Stimulated activated CD4-positive, alpha-beta T cell treated with anti-CD3 and anti-CD28 coated beads, TNF-alpha, amount 100 ng/mL, for 1 hour (primary cell): Measurements from ENCODE around the gene SEL1L3.

Experiments used
- DNase-seq, 3 donors: peaks; one replicate each; pipeline ENCODE4 v3.0.0-alpha.2; 2020; ENCODE audit warnings: low read depth in 3 of 3, low spot score in 1 of 3

The SEL1L3 gene

DNA sequence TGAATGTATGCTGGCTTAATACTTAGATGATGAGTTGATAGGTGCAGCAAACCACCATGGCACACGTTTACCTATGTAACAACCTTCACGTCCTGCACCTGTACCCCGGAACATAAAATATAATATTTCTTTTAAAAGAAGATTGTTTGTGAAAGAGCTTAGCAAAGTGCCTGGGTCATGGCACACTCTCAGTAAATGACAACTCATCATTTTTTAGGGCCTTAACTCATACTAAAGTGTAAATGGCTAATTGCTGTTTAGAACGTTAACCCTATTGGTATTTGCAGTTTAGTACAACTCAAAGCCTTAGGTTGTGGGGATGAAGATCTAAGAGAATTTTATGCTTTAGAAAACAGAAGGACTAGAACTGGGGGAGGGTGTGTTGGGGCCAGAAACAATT lies 67.7 kb downstream of the SEL1L3 start:
- DNase-seq, result no peak

DNA sequence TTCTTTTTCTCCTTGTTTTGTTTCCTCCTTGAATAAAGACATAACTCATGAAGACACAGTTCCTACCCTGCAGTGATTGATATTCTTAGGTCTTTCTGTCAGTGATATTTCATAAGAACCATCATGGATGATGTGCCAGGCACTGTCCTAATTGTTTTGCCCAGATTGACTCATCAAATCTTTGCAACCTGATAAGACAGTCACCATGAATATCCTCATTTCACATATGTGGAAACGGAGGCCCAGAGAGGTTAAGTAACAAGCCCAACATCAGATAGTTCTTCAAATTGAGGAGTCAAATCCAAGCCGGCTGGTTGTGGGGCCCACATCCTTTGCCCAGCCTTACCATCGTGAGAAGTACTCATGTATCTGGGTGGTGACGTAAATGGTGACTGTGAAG lies 69.9 kb downstream of the SEL1L3 start:
- DNase-seq, result no peak

DNA sequence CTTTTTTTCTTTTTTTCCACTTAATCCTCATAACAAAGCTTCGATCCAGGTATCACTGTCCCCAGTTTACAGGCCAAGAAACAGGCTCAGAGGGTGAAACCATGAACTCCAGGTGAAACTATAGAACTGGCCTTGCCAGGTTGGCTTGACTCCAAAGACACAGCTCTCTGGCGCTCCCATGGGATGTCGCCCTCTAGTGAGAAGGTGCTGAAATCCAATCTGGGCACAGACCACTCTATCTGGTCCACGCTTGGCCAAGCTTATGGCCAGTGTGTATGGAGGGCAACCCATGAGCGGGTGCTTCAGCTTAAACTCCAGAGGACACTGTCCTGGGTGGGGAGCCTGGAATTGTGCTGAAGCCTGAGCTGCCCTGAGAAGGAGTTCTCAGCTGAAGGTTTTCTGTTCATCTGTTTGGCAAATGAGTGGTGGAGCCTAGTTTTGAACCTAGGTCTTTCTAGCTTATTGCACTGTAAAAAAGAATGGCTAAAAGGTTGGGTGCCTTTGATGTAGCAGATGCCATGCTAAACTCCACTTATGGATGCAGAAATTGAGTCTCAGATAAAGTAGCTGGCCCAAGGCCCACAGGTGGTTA lies 70.5 kb downstream of the SEL1L3 start:
- no peak for DNase-seq

DNA sequence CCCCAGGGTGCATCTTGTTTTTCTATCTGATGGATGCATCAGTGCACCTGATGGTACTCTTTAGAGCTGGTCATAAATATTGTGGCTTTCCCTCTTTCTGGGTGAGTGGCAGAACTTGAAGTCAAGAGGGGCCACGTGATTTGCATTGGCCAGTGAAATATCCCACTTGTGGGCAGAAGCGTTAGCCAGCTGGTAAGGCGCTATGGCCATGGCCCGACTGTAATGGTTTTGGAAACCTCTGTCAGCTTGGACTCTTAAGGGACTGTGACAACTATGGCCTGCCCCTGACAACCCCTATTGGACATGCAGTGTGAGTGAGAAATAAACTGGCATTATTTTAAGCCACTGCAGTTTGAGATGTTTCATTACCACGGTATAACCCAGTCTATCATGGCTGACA lies 72.8 kb downstream of the SEL1L3 start:
- DNase-seq, result no peak

DNA sequence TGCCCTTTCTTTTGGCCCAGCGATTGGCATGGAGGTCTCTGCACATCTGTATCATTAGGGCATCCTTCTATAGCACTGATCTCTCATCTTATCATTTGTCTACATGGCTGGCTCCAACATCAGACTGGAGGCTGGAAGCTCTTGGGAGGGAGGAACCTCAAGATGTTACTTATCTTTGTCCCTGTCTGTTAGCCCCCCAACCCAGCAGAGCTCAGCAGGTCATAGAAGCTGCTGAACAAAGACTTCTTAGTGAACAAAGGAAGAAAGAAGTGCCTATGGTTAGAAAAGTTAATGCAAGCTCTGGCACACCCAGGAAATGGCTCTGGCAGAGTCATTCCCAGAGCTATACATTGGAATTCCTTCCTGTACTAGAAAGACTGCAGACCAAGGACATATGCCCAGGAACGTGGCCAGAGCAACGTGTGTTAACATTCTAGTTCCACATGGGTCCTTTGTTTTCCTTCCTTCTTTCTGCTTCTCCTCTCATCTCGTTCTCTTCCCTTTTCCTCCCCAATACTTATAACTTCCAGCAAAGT lies 74.0 kb downstream of the SEL1L3 start:
- DNase-seq, result no peak

DNA sequence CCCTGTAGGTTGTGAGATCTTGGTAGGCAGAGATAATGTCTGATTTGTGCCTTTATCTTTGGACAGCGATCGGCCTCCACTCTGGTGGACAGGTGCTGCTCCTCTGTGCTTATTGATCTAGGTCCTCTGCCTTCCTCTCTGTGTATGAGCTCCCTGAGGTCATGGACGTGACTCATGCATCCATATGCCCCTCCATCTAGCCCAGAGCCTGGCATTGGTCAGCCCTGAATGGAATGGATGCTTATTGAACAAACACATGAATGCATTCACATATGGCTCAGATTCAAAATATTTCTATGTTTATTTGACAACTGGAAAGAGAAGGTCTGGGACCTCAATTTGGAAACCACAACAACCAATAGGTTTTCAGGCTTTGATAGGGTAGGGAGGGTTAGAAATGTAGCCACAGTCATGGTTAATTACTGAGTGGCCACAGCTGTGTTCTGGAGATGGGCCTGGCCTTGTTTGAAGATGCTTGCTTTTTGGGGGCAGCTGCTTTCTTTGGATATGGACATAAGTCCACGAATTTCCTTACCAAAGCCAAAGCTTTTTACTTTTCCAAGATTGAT lies 76.2 kb downstream of the SEL1L3 start:
- DNase-seq, result no peak

DNA sequence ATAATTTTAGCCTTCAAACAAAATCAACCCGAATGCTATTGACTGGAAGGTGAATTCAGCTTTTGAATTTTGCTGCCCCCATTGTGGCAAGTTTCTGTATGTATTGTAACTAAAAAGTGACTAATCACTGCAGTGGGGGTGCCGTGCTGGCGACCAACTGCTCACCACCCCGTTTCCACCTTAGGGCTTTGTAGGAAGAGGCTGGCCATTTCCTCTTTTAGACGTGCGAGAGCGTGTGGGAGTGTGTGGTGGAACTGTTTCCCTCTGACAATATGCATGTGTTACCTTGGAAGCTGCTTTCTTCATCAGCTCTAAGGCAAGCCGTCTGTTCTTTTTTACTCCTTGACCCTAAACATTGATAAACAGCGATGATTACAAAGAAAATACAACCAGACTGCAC lies 78.8 kb downstream of the SEL1L3 start:
- no peak for DNase-seq

DNA sequence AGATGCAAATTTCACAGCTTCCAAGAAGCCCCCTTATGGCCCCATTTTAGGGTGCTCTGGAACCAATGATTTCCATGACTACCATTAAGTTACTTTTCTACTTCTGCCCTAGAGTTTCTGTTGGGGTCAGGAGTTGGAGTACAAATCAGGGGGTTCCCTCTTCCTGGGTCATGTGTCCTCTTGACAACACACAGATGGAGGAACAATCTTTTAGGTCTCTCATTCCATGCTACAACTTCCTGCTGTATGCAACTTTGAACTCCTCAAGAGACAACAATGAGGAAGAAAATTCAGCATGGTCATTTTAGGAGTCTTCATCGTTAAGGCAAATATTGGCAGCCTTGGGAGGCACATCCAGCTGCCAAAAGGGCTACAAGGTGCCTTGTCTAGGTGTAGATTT lies 79.7 kb downstream of the SEL1L3 start:
- no peak for DNase-seq

DNA sequence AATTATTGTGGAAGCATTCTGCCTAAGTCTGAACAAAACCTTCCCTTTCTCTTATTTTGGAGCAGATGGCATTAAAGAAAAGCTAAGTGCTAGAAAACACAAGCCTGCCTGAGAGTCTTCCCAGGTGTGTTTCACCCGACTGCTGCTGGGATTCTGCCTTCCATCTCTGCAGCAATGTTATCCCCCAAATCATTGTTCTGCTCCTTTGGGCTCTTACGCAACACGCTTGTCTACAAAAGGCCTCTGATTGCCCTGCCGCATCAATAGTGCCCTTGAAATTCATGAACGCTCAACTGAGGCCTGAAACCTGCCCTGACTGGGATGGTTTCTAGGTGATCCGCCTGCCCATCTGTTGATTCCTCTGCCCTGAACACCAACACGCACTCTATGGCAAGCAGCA lies 80.3 kb downstream of the SEL1L3 start:
- no peak for DNase-seq

DNA sequence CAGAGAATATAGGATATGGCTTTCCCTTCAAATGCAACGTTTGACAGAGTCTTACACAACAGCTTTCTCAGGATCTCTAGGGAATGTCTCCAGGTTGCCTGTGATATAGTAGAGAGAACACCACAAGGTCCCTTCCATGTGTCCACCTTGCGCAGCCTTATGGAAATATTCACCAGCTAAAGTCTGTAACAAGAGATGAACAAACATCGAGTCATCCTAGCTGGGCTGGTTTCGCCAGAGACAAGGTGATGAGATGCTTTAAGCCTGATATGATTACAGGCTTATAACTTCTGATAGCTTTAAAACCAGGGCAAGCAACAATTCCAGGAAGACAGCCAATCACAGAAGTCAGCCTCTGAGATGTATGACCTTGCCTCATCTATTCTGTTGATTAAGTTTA lies 83.8 kb downstream of the SEL1L3 start:
- DNase-seq, result no peak

DNA sequence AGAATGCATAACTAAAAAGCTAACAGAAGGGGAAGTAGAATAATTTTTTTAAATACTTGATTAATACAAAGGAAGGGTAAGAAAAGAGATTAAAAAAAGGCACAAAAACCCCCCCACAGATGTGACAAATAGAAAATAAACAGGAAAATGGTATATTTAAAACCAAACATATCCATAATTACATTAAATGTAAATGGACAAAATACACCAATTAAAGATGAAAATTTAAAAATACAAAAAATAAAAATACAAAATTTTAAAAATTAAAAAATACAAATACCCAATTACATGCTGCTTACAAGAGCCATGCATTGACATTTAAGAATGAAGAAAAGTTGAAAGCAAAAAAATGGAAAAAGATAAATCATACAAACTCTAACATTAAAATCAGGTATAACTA lies 86.0 kb downstream of the SEL1L3 start:
- no peak for DNase-seq

DNA sequence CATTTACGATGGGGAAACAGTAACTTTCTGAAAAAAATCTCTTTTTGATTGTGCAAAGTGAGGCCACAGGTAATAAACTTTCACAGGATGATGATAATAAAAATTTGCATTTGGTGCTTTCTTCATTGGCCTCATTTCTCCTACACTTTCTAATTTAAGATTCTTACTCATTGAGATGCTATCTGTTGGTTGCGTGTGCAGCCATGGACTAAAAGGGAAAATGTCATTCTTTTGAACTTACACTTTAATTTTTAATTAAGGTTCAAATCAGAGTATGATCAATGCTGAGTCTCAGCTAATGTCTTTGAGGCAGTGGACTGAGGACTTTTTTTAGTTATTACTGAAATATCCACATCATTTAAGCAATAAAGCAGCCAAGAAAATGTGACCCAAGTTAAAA lies 87.6 kb downstream of the SEL1L3 start:
- DNase-seq, result no peak

DNA sequence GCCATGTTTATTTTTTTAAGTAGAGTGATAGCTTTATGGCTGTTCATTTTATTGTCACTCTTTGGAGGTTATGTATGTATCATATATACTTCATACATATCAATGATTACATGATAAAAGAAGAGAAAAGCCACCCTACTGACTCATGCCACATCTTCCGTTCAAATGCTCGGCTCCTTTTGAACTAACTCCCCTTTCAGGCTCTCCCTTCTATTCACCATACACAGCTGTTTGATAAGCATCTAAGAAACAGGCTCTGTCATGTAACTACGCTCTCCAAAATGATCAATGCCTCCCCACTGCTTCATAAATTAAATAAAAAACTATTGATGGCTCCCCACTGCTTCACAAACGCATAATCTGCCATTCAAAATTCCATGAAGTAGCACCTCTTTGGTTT lies 89.4 kb downstream of the SEL1L3 start:
- no peak for DNase-seq

DNA sequence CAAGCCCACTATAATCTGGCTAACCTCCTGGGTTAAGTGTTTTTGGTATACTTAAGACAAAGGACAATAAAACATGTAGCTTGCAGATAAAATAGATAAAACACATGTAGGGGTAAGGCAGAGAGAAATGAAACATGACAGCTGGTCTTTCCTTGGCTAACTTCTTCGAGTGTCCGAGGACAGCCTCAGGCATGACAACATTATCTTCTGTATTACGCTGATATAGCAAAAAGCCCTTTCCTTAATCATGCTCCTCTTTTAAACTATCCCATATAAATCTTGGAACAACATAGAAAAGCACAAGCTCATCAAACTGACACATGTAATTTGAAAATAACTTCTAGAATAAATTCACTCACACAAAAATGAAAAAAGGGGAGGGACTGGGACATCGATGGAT lies 91.1 kb downstream of the SEL1L3 start:
- DNase-seq, result no peak

DNA sequence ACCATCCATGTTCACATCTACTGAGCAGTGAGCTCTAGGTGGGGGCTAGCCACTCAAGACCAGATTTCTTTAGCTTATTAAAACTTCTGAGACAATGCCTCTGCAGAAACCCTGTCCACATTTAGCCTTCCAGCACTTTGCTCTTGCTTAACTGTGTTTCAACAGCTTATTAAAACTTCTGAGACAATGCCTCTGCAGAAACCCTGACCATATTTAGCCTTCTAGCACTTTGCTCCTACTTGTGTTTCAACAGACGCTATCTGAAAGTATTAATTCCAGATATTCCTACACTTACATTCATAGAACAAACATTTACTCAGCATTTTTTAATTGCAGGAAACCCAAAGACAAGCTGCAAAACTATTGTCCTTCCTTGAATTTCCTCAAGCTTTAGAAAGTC lies 91.9 kb downstream of the SEL1L3 start:
- DNase-seq, result no peak

DNA sequence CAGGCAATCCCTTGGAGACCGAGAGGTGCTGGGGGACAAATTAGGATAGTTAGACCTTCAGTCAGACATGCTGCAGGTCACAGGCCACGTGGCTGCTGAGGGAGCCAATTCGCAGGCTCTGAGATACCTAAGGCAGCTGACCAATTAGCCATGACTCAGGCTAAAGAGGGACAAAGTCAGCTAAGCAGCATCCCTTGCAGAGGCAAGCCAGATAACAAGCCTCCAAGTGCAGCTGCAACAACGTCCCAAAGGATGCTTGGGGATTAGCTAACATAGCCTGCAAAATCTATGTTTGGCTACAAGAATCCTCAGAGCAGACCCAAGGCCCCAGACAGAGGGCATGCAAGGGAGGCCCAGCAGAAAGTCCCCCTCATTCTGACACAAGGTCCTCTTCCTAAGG lies 93.5 kb downstream of the SEL1L3 start:
- no peak for DNase-seq

DNA sequence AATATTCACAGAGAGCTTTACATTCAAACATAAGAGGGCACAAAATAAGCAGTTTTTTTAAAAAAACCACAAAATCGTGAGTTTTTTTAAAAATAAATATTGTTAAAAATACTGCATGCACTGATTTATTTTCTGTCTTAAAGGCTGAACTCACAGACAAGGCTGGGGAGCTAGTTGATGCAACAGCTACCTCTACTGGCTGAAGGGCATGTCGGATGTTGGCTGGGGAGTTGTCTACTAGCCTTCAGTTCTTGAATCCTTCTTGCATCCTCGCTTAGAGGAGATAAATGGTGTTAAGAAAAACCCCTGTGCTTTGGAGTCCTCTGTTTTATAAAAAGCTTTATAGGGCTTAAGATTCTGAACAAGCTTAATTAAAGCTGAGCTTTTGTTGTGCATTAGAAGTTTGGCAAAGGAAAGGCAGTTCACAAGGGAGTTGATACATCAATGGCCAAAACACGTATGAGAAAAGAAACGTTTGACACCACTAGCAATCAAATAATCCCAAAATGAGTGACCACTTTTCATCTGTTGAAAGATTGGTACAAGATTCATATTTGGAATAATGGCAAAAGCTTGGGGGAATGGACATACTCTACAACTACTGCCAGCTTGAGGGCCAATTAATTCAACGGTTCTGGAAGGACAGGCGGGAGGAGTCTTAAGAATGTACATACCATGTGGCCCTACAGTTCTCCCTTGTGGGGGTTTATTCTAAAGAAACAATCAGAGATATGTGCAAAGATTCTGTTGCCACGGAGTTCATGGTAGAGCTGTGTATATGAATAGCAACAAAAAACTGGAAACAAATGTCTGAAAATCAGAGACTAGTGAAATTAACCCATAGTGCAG lies 94.7 kb downstream of the SEL1L3 start:
- DNase-seq, result no peak

DNA sequence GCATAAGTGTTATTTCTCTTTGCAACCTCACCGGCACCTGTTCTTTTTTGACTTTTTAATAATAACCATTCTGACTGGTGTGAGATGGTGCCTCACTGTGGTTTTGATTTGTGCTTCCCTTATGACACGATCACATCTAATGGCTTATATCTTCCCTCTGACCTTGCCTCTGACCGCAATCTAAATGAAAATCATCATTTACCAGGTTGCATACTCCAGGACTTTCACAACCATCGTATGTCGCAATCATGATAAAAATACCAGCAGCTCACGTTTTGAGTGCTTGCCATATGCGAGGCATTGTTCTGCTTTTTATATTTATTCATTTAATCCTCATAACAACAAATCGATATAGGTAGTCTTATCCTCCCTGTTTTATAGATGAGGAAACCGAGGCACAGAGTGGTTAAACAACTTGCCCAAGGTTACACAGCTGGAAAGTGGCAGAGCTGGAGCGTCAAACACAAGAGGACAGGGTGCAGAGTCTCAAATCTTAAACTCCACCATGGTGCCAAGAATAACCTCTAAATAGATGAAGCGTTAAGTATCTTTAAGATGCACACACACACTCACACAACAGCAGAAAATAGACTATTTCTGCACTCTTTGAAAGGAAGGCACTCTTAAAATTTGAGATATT lies 102.2 kb downstream of the SEL1L3 start:
- DNase-seq, result no peak

DNA sequence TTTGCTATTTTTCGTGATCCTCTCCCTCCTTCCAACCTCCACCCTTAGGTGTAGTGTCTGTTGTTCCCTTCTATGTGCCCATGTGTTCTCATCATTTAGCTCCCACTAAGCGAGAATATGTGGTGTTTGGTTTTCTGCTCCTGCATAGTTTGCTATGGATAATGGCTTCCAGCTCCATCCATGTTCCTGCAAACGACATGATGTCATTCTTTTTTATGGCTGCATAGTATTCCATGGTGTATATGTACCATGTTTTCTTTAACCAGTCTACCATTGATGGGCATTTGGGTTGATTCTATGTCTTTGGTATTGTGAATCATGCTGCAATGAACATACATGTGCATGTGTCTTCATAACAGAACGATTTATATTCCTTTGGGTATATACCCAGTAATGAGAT lies 102.7 kb downstream of the SEL1L3 start:
- no peak for DNase-seq

DNA sequence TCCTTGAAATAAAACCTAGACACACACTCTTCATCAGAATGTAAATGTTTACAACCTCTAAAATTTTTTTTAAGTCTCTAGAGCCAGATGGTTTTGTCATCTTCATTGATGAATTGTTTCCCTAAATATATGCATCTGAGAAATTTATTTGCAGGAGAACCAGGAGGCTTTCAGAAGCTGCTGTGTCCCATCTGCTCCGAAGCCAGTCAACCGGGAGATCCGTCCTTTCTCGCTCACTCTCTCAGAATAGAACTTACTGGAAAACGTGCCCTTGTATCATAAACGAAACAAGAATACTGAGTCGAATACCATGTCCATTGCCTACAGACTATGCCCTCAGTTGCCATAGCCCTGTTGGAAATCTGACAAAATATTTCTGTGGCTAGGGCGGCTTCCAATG lies 103.7 kb downstream of the SEL1L3 start:
- no peak for DNase-seq

DNA sequence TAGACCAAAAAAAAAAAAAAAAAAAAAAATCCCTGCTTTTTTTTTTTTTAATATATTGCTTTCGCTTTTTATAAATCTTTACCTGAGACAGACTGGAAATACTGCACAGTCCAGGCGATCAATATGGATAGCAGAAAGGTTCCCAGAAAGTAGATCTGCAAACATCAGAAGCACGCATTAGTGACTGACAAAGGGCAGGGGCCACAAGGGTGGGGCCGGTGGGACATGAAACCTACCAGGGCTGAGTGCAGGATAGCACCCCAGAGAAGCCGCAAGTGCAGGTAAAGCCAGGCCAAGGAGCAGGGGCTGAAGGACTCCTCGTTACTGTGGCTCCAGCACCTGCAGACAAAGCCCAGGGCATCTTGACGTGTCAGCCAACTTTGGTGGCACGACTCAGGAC lies 105.3 kb downstream of the SEL1L3 start:
- no peak for DNase-seq

DNA sequence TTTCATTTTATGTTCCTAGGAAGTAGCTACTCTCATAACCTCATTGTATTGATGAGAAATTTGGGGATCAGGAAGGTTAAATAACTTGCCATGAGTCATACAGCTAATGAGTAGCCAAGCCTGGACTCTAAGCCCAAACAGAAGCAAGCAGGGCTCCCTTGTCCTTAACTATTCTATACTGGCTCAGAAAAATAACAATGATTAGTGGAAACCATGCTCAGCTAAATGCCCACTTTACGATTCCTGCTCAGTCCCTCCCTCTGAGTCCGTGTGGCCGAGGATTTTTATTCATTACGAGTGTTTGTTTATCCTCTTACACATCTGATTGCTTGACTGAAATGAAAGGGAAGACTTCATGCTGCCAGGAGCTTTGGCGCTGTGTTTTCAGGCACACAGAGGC lies 106.3 kb downstream of the SEL1L3 start:
- no peak for DNase-seq
